ENCODE data around the gene GPR37. TPM values are rescaled to one million over a fixed set of nuclear protein-coding genes. Genes with fewer than 3 reads are reported as not detected.
A peak's percentile ranks its signal among the peaks of the same experiment; 100 is the strongest.

Gene GPR37
- total RNA-seq, 1 donor from 2014 or later, result not detected

DNA sequence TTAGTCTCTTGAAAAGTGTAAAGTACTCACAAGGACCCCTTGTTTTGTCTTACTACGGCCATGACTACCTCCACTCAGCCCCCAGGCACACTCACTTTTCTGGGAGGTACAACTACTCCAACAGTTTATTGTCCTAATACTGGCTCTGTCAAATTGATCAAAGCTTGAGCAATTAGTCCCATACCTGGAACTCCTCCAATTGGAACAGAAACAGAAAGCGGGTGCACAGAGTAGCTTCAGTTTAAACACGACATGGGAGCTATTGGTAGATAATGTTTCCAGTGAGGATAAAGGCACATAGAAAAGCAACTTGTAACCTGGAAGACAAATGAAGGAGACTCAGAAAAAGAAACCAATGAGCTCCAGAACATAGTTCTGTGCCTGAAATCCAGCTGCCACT, 7.7 kb upstream of the GPR37 start:
- DNase-seq, result no peak
- intact Hi-C loops (cut with micrococcal nuclease), result no loop called here
- Mint-ChIP-seq H3K36me3 (ENCODE audit: low read depth) (no peaks in the 10 kb centered on the region), H3K27me3 (peaks cover 28% of the 10 kb centered on the region), H3K4me1 (no peaks in the 10 kb centered on the region), H3K27ac (no peak overlapping the region), H3K4me3 (no peak overlapping the region), H3K9me3 (no peaks in the 10 kb centered on the region)

- Mint-ChIP-seq H3K27ac (no peak overlapping the region), H3K9me3 (no peaks in the 10 kb centered on the region), H3K36me3 (ENCODE audit: low read depth) (no peaks in the 10 kb centered on the region), H3K27me3 (peaks cover 59% of the 10 kb centered on the region), H3K4me1 (peaks cover 12% of the 10 kb centered on the region), H3K4me3 (no peak overlapping the region)
- intact Hi-C loops (cut with micrococcal nuclease), result loop anchor here (5.0 kb wide), 1 partner anchor 158 kb away; the partner anchor contains the start of gene POT1
- DNase-seq, result no peak
These were observed 3.5 kb upstream of the GPR37 start for GRCh38 chr7:124769136-124769535.

- H3K27me3 Mint-ChIP-seq, result peaks cover 62% of the 10 kb centered on the region
- H3K4me3 Mint-ChIP-seq, result no peak overlapping the region
- no peaks in the 10 kb centered on the region for H3K9me3 Mint-ChIP-seq
- intact Hi-C loops (cut with micrococcal nuclease), result loop anchor here (5.0 kb wide), 1 partner anchor 159 kb away; the partner anchor contains the start of gene POT1
- H3K4me1 Mint-ChIP-seq, result peaks cover 12% of the 10 kb centered on the region
- H3K36me3 Mint-ChIP-seq (ENCODE audit: low read depth), result no peaks in the 10 kb centered on the region
- no peak overlapping the region for H3K27ac Mint-ChIP-seq
- DNase-seq, result no peak
These were observed 2.9 kb upstream of the GPR37 start for GRCh38 chr7:124768525-124768924.

GRCh38 chr7:124764847-124765400, 668 bp downstream of the GPR37 start:
- peaks cover 61% of the 10 kb centered on the region for H3K27me3 Mint-ChIP-seq
- no peaks in the 10 kb centered on the region for H3K36me3 Mint-ChIP-seq (ENCODE audit: low read depth)
- H3K27ac Mint-ChIP-seq, result peak overlapping the region; percentile 34
- H3K4me1 Mint-ChIP-seq, result peaks cover 12% of the 10 kb centered on the region
- intact Hi-C loops (cut with micrococcal nuclease), result loop anchor here (5.0 kb wide), 1 partner anchor 162 kb away; the partner anchor contains the start of gene POT1
- H3K9me3 Mint-ChIP-seq, result no peaks in the 10 kb centered on the region
- peak; percentile 74 for DNase-seq
- peak overlapping the region; percentile 82 for H3K4me3 Mint-ChIP-seq

GRCh38 chr7:124764051-124764846, 1.3 kb downstream of the GPR37 start:
- Mint-ChIP-seq H3K4me1 (peaks cover 12% of the 10 kb centered on the region), H3K36me3 (ENCODE audit: low read depth) (no peaks in the 10 kb centered on the region), H3K27ac (no peak overlapping the region), H3K4me3 (peak overlapping the region; percentile 82), H3K9me3 (no peaks in the 10 kb centered on the region), H3K27me3 (peaks cover 65% of the 10 kb centered on the region)
- intact Hi-C loops (cut with micrococcal nuclease), result no loop called here
- no peak for DNase-seq

- peaks cover 57% of the 10 kb centered on the region for H3K27me3 Mint-ChIP-seq
- no peak for DNase-seq
These were observed 2.9 kb downstream of the GPR37 start for GRCh38 chr7:124762611-124763143.

GRCh38 chr7:124761164-124761715, 4.4 kb downstream of the GPR37 start:
- no peaks in the 10 kb centered on the region for H3K9me3 Mint-ChIP-seq
- H3K4me1 Mint-ChIP-seq, result peaks cover 10% of the 10 kb centered on the region
- H3K36me3 Mint-ChIP-seq (ENCODE audit: low read depth), result no peaks in the 10 kb centered on the region
- DNase-seq, result no peak
- H3K27ac Mint-ChIP-seq, result no peak overlapping the region
- H3K4me3 Mint-ChIP-seq, result no peak overlapping the region
- intact Hi-C loops (cut with micrococcal nuclease), result no loop called here
- peaks cover 45% of the 10 kb centered on the region for H3K27me3 Mint-ChIP-seq

More at GRCh38 chr7:124762611-124763143, 2.9 kb downstream of the GPR37 start:
- intact Hi-C loops (cut with micrococcal nuclease), result no loop called here
- no peak overlapping the region for H3K4me3 Mint-ChIP-seq
- H3K4me1 Mint-ChIP-seq, result peaks cover 12% of the 10 kb centered on the region
- H3K9me3 Mint-ChIP-seq, result no peaks in the 10 kb centered on the region
- H3K36me3 Mint-ChIP-seq (ENCODE audit: low read depth), result no peaks in the 10 kb centered on the region
- no peak overlapping the region for H3K27ac Mint-ChIP-seq

GRCh38 chr7:124758327-124758726, 7.3 kb downstream of the GPR37 start:
- intact Hi-C loops (cut with micrococcal nuclease), result no loop called here

GRCh38 chr7:124754576-124755268, 10.9 kb downstream of the GPR37 start:
- no peak for DNase-seq
- intact Hi-C loops (cut with micrococcal nuclease), result no loop called here
- Mint-ChIP-seq H3K27me3 (peaks cover 8% of the 10 kb centered on the region), H3K4me1 (no peaks in the 10 kb centered on the region), H3K27ac (no peak overlapping the region), H3K36me3 (ENCODE audit: low read depth) (no peaks in the 10 kb centered on the region), H3K9me3 (no peaks in the 10 kb centered on the region), H3K4me3 (no peak overlapping the region)

More at GRCh38 chr7:124758327-124758726, 7.3 kb downstream of the GPR37 start:
- H3K27ac Mint-ChIP-seq, result no peak overlapping the region
- no peaks in the 10 kb centered on the region for H3K4me1 Mint-ChIP-seq
- H3K4me3 Mint-ChIP-seq, result no peak overlapping the region
- H3K9me3 Mint-ChIP-seq, result no peaks in the 10 kb centered on the region
- no peaks in the 10 kb centered on the region for H3K36me3 Mint-ChIP-seq (ENCODE audit: low read depth)
- DNase-seq, result no peak
- H3K27me3 Mint-ChIP-seq, result peaks cover 29% of the 10 kb centered on the region

- Mint-ChIP-seq H3K27me3 (peaks cover 4% of the 10 kb centered on the region), H3K4me1 (no peaks in the 10 kb centered on the region), H3K27ac (no peak overlapping the region), H3K9me3 (no peaks in the 10 kb centered on the region), H3K4me3 (no peak overlapping the region), H3K36me3 (ENCODE audit: low read depth) (no peaks in the 10 kb centered on the region)
- DNase-seq, result no peak
- intact Hi-C loops (cut with micrococcal nuclease), result no loop called here
These were observed 13.3 kb downstream of the GPR37 start for GRCh38 chr7:124752310-124752709.

DNA sequence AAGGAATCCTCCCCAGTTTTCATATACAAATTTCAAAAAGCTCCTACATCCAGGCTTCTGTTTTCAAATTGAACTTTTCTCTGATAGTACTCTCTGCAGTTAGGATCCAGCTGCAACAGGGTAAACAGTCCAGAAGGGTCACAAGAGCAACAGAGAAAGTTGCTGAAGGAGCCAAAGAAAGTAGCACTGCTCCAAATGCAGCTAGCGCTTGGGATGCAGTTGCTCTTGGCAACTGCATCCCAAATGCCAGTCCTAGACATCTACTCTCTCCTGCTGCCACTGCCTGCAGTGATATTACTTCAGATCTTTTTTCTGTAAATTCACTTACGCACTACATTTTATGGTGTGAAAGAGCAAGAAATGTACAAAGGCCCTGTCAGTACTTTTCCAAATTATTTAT, 14.6 kb downstream of the GPR37 start:
- no peak for DNase-seq
- H3K9me3 Mint-ChIP-seq, result no peaks in the 10 kb centered on the region
- no peak overlapping the region for H3K4me3 Mint-ChIP-seq
- no peak overlapping the region for H3K27ac Mint-ChIP-seq
- peaks cover 4% of the 10 kb centered on the region for H3K27me3 Mint-ChIP-seq
- H3K36me3 Mint-ChIP-seq (ENCODE audit: low read depth), result no peaks in the 10 kb centered on the region
- H3K4me1 Mint-ChIP-seq, result no peaks in the 10 kb centered on the region
- intact Hi-C loops (cut with micrococcal nuclease), result no loop called here

GRCh38 chr7:124747072-124747471, 18.5 kb downstream of the GPR37 start:
- H3K27me3 Mint-ChIP-seq, result peaks cover 4% of the 10 kb centered on the region
- H3K4me3 Mint-ChIP-seq, result no peak overlapping the region
- H3K36me3 Mint-ChIP-seq (ENCODE audit: low read depth), result no peaks in the 10 kb centered on the region
- intact Hi-C loops (cut with micrococcal nuclease), result no loop called here
- no peak for DNase-seq
- no peaks in the 10 kb centered on the region for H3K9me3 Mint-ChIP-seq
- H3K27ac Mint-ChIP-seq, result no peak overlapping the region
- H3K4me1 Mint-ChIP-seq, result no peaks in the 10 kb centered on the region

DNA sequence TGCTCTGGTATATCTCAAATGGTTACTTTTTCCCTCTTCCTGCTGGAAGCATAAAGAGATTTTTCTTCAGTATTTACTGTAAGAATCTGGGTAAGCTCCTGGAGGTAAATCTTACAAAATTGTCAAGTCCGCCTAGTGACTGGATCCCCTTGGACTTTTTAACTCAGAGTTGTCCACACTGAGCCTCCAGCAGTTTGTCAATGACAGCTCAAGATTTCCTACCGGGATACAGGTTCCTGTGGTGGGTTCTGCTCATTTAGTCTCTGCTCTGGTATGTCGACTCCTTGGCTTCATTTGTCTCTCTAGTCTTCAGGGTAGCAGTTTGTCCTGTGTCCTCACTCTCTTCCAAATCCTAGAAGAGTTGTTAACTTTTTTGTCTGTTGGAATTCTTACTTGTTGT, 27.0 kb downstream of the GPR37 start:
- no peak for DNase-seq
- Mint-ChIP-seq H3K4me1 (no peaks in the 10 kb centered on the region), H3K27ac (no peak overlapping the region), H3K36me3 (ENCODE audit: low read depth) (no peaks in the 10 kb centered on the region), H3K27me3 (peaks cover 2% of the 10 kb centered on the region), H3K9me3 (no peaks in the 10 kb centered on the region), H3K4me3 (no peak overlapping the region)
- intact Hi-C loops (cut with micrococcal nuclease), result no loop called here
